ENCODE measurements around the gene FXYD1.
A peak's percentile ranks its signal among the peaks of the same experiment; 100 is the strongest.

FXYD1 gene

GRCh38 chr19:35165200-35166058 lies 26.8 kb downstream of the FXYD1 start:
- DNase-seq, result no peak

- DNase-seq, result no peak
Observed at GRCh38 chr19:35166100-35167063, 27.8 kb downstream of the FXYD1 start.

- no peak for DNase-seq
Observed at GRCh38 chr19:35167251-35168119, 28.9 kb downstream of the FXYD1 start.

GRCh38 chr19:35168196-35168595 lies 29.6 kb downstream of the FXYD1 start:
- DNase-seq, result peak; percentile 85

GRCh38 chr19:35169221-35169995 lies 30.8 kb downstream of the FXYD1 start:
- DNase-seq, result no peak

- no peak for DNase-seq
Observed at GRCh38 chr19:35170359-35171061, 31.9 kb downstream of the FXYD1 start.

GRCh38 chr19:35171730-35172129 lies 33.1 kb downstream of the FXYD1 start:
- no peak for DNase-seq

- DNase-seq, result no peak
Observed at GRCh38 chr19:35174226-35174625, 35.6 kb downstream of the FXYD1 start.

GRCh38 chr19:35176181-35176570 lies 37.6 kb downstream of the FXYD1 start:
- no peak for DNase-seq

GRCh38 chr19:35177377-35178274 lies 39.0 kb downstream of the FXYD1 start:
- no peak for DNase-seq

GRCh38 chr19:35178701-35179100 lies 40.1 kb downstream of the FXYD1 start:
- DNase-seq, result no peak

- DNase-seq, result no peak
Observed at GRCh38 chr19:35179830-35180229, 41.2 kb downstream of the FXYD1 start.

GRCh38 chr19:35181387-35181786 lies 42.8 kb downstream of the FXYD1 start:
- no peak for DNase-seq

GRCh38 chr19:35184267-35184666 lies 45.6 kb downstream of the FXYD1 start:
- no peak for DNase-seq

GRCh38 chr19:35184884-35185283 lies 46.3 kb downstream of the FXYD1 start:
- DNase-seq, result no peak
